HG03575 (cell line): ENCODE results near the gene CDC42EP3.

Experiments used
- ATAC-seq: cut with Tn5 transposase; IDR thresholded peaks from one replicate; pipeline ENCODE4 v1.9.1; 2021; ENCODE audit not compliant: unreplicated experiment, insufficient number of reproducible peaks, low FRiP score; ENCODE audit errors: extremely low read depth

The CDC42EP3 gene

GRCh38 chr2:37625796-37626571, 45.5 kb downstream of the CDC42EP3 start:
- no peak for ATAC-seq

GRCh38 chr2:37625156-37625555, 46.3 kb downstream of the CDC42EP3 start:
- no peak for ATAC-seq

- ATAC-seq: peak; percentile 58
Observed at GRCh38 chr2:37623971-37624900, 47.2 kb downstream of the CDC42EP3 start.

- no peak for ATAC-seq
Observed at GRCh38 chr2:37623406-37623805, 48.0 kb downstream of the CDC42EP3 start.

GRCh38 chr2:37622450-37623100, 48.9 kb downstream of the CDC42EP3 start:
- no peak for ATAC-seq

GRCh38 chr2:37621199-37621598, 50.2 kb downstream of the CDC42EP3 start:
- no peak for ATAC-seq

- ATAC-seq: no peak
Observed at GRCh38 chr2:37619959-37620300, 51.5 kb downstream of the CDC42EP3 start.

GRCh38 chr2:37619230-37619958, 52.0 kb downstream of the CDC42EP3 start:
- no peak for ATAC-seq

- no peak for ATAC-seq
Observed at GRCh38 chr2:37618326-37618725, 53.1 kb downstream of the CDC42EP3 start.

GRCh38 chr2:37617119-37617892, 54.1 kb downstream of the CDC42EP3 start:
- ATAC-seq: no peak

- no peak for ATAC-seq
Observed at GRCh38 chr2:37616677-37617005, 54.8 kb downstream of the CDC42EP3 start.

- no peak for ATAC-seq
Observed at GRCh38 chr2:37615804-37616676, 55.4 kb downstream of the CDC42EP3 start.

GRCh38 chr2:37614061-37614738, 57.2 kb downstream of the CDC42EP3 start:
- no peak for ATAC-seq

- ATAC-seq: no peak
Observed at GRCh38 chr2:37612382-37612781, 59.1 kb downstream of the CDC42EP3 start.

- no peak for ATAC-seq
Observed at GRCh38 chr2:37610638-37611289, 60.7 kb downstream of the CDC42EP3 start.

GRCh38 chr2:37609782-37610181, 61.7 kb downstream of the CDC42EP3 start:
- ATAC-seq: no peak

GRCh38 chr2:37604716-37605115, 66.7 kb downstream of the CDC42EP3 start:
- no peak for ATAC-seq
